Heart left ventricle (tissue), 16 donors: ENCODE data around the gene CAMTA1. TPM values are rescaled to one million over a fixed set of nuclear protein-coding genes. Genes with fewer than 3 reads are reported as not detected.

ENCODE experiments used
- ATAC-seq, 4 donors: fragments of 200-7000 bp; cut with Tn5 transposase; one replicate each; pipeline ENCODE4 v1.9.1; 2020 to 2022; ENCODE audit warnings: moderate library complexity in 4 of 4, mild to moderate bottlenecking in 3 of 4, moderate number of reproducible peaks in 1 of 4
- DNase-seq, 5 donors: peaks; one replicate each; pipeline ENCODE4 v3.0.0-alpha.2; 2020
- H3K27ac ChIP-seq, 12 donors: fragments of 200-600 bp; sonication (generic) in 4 of 12; one replicate each; pipeline versions ENCODE4 v1.5.0 to v1.8.0; 2016 to 2022; ENCODE audit warnings: mild to moderate bottlenecking in 2 of 12
- H3K27me3 ChIP-seq, 9 donors: fragments of 200-600 bp; sonication (generic) in 2 of 9; one replicate each; pipeline versions ENCODE4 v1.5.1 to v1.8.0; 2016 to 2022; ENCODE audit warnings: mild to moderate bottlenecking in 3 of 9
- H3K36me3 ChIP-seq, 9 donors: fragments of 200-600 bp; sonication (generic) in 2 of 9; one replicate each; pipeline versions ENCODE4 v1.5.0 to v1.8.0; 2018 to 2022; ENCODE audit warnings: mild to moderate bottlenecking in 2 of 9
- H3K4me1 ChIP-seq, 12 donors: fragments of 200-600 bp; sonication (generic) in 4 of 12; one replicate each; pipeline versions ENCODE4 v1.5.0 to v1.8.0; 2016 to 2022; ENCODE audit warnings: mild to moderate bottlenecking in 3 of 12
- H3K4me3 ChIP-seq, 12 donors: fragments of 200-600 bp; sonication (generic) in 4 of 12; one replicate each; pipeline versions ENCODE4 v1.5.0 to v1.8.0; 2017 to 2022; ENCODE audit warnings: mild to moderate bottlenecking in 9 of 12, moderate library complexity in 4 of 12
- H3K9me3 ChIP-seq, 12 donors: fragments of 200-600 bp; sonication (generic) in 4 of 12; one replicate each; pipeline versions ENCODE4 v1.5.0 to v1.8.0; 2016 to 2022; ENCODE audit warnings: mild to moderate bottlenecking in 1 of 12
- CTCF ChIP-seq, 12 donors: fragments of 200-600 bp; sonication (generic) in 4 of 12; IDR thresholded peaks; one replicate each; pipeline versions ENCODE4 v1.5.0 to v1.8.0; 2018 to 2022; ENCODE audit warnings: antibody characterized with exemption in 12 of 12, mild to moderate bottlenecking in 5 of 12
- POLR2A ChIP-seq, 2 donors: fragments of 450-650 bp; IDR thresholded peaks; one replicate each; pipeline ENCODE4 v1.6.1; 2017; ENCODE audit warnings: antibody characterized with exemption in 2 of 2, mild to moderate bottlenecking in 2 of 2, moderate library complexity in 2 of 2
- WGBS, 4 donors: extraction: QIAGEN DNeasy Blood & Tissue Kit in 2 of 4; methylation state at CpG; one replicate each; pipeline versions ENCODE4 v1.1.5 to v1.1.7; 2013 to 2018; 5-methylcytosine and 5-hydroxymethylcytosine counted together
- intact Hi-C, 10 donors: fragments of 100-400 bp; cut with DNase I; formaldehyde crosslinking; loops; one replicate each; pipeline versions ENCODE4 v1.11.1 to v1.14.2; 2022
- polyA plus RNA-seq, 2 donors: library from polyadenylated mRNA; stranded (reverse); fragments of 200-250 nt; gene quantifications; one replicate each; pipeline ENCODE4 v1.2.3, GENCODE V29; 2013
- total RNA-seq, 9 donors: library from RNA; depleted of rRNA in 2 of 9; stranded (reverse); fragments of >200 nt in 2 of 9; fragmentation: NEBNext Ultra II Directional in 3 of 9; extraction: Animal tissue kit (Norgen Biotek cat#: 25700) in 3 of 9; gene quantifications; one replicate each; pipeline versions ENCODE4 v1.1.0 to v1.2.4, GENCODE V29; 2016 to 2023
- donor health status: ischemic (EF 13 %, LVEDD 7.1; RV severe dilation, severe dysfunction).
- donor health status: healthy with polysubstance abuse.
- donor health status: DM: no; HTN: yes; CAD: no.
- donor health status: DM: no; HTN: no; CAD: no.
- donor health status: ischemic (EF 25% LVEDD 6.9; RV normal size, moderate dysfunction).
- donor health status: ischemic (EF 25% LVEDD 5.7; RV mildly dilated, moderate dysfunction).
- donor health status: healthy.
- donor health status: DM: yes; HTN: yes; CAD: no.
- donor health status: ischemic (EF 35%, LVEDD 5.7; RV mildly dilated, moderate dysfunction).
- donor health status: nonischemic (EF 11% LVEDD 7.7; RV severe dilation, severe dysfunction).
- donor health status: DM: yes; HTN: yes; CAD: no.
- donor health status: PGD.
- donor health status: ischemic (EF 29% LVEDD 5.4; RV normal size, mild dysfunction).
- donor health status: nonischemic (EF 23%, LVEDD 6.1; RV moderate dilation, normal function).

CAMTA1 gene
- total and polyA plus RNA-seq, 11 donors: 114 to 303 (median 137) TPM

DNA sequence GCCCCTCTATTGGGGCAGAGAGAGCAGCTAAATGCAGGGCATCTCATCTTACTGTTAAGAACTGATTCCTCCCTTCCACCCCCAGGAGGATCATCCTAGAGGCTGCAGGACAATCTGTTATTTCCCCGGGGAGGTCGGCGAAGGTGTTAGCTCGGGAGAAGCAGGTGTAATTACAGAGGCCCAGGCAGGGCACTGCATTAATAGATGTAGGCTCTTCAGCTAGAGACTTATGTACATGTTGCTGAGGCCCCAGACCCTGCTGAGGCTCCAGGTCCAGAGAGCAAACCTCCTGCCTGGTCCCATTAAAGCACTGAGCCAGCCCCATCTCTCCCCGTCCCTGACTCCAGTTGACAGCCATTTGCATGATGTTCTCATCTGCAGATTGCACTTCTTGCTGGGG is 665.6 kb downstream of the CAMTA1 start:
- no peak for DNase-seq
- 86 to 93% (median 88%) methylated on average over 3 to 5 of the region's 5 CpGs for WGBS, 4 donors
- Histone ChIP-seq H3K9me3 (no peaks in the 10 kb centered on the region), H3K27ac (no peak overlapping the region), H3K27me3 (no peaks in the 10 kb centered on the region), H3K4me3 (no peak overlapping the region), H3K4me1 (peaks cover 0 to 7% (median 0%) of the 10 kb centered on the region in 12 donors), H3K36me3 (no peaks in the 10 kb centered on the region)
- TF ChIP-seq POLR2A (IDR thresholded peaks at IDR 0.05) (no peak), CTCF (IDR thresholded peaks at IDR 0.05) (no peak)
- intact Hi-C loops: loop anchor here in 6 of 10 donors (5.0 to 10.0 kb wide), 3 partner anchors 124 to 196 kb away; no protein-coding TSS in a partner anchor
- ATAC-seq: no peak

- H3K9me3 ChIP-seq: no peaks in the 10 kb centered on the region
- 70 to 87% (median 76%) methylated on average over 6 of the region's 6 CpGs for WGBS, 4 donors
Observed at GRCh38 chr1:7453038-7453437, 667.8 kb downstream of the CAMTA1 start.

GRCh38 chr1:7454052-7454815 is 669.0 kb downstream of the CAMTA1 start:
- H3K36me3 ChIP-seq: no peaks in the 10 kb centered on the region
- H3K27me3 ChIP-seq: no peaks in the 10 kb centered on the region
- WGBS, 4 donors: 62 to 67% (median 64%) methylated on average over 17 to 19 of the region's 19 CpGs
- no peaks in the 10 kb centered on the region for H3K9me3 ChIP-seq
- ATAC-seq: peak in 3 of 4 donors; percentile 31 to 71 (median 68)
- intact Hi-C loops: loop anchor here in 7 of 10 donors (2.0 to 10.0 kb wide), 4 partner anchors 121 to 193 kb away; no protein-coding TSS in a partner anchor
- DNase-seq: peak in 1 of 5 donors; percentile 32
- H3K27ac ChIP-seq: no peak overlapping the region
- peaks cover 0 to 7% (median 0%) of the 10 kb centered on the region in 12 donors for H3K4me1 ChIP-seq
- H3K4me3 ChIP-seq: no peak overlapping the region
- TF ChIP-seq CTCF (IDR thresholded peaks at IDR 0.05) (peak; percentile 27 to 66 (median 44)), POLR2A (IDR thresholded peaks at IDR 0.05) (no peak)

More at GRCh38 chr1:7453038-7453437, 667.8 kb downstream of the CAMTA1 start:
- Histone ChIP-seq H3K27me3 (no peaks in the 10 kb centered on the region), H3K4me1 (peaks cover 0 to 7% (median 0%) of the 10 kb centered on the region in 12 donors), H3K36me3 (no peaks in the 10 kb centered on the region), H3K4me3 (no peak overlapping the region), H3K27ac (no peak overlapping the region)
- TF ChIP-seq POLR2A (IDR thresholded peaks at IDR 0.05) (no peak), CTCF (IDR thresholded peaks at IDR 0.05) (no peak)
- DNase-seq (no peak), ATAC-seq (no peak)
- intact Hi-C loops: loop anchor here in 6 of 10 donors (5.0 to 10.0 kb wide), 3 partner anchors 122 to 194 kb away; no protein-coding TSS in a partner anchor
